T-helper 9 cell (primary cell): Measurements from ENCODE around the gene EGFL7.

Source experiments
- DNase-seq: peaks from one replicate; pipeline ENCODE4 v3.0.0-alpha.2; 2020

Gene EGFL7

GRCh38 chr9:136661641-136662325, 933 bp upstream of the EGFL7 start:
- DNase-seq, result no peak

GRCh38 chr9:136662326-136662655, 425 bp upstream of the EGFL7 start:
- DNase-seq, result no peak

DNA sequence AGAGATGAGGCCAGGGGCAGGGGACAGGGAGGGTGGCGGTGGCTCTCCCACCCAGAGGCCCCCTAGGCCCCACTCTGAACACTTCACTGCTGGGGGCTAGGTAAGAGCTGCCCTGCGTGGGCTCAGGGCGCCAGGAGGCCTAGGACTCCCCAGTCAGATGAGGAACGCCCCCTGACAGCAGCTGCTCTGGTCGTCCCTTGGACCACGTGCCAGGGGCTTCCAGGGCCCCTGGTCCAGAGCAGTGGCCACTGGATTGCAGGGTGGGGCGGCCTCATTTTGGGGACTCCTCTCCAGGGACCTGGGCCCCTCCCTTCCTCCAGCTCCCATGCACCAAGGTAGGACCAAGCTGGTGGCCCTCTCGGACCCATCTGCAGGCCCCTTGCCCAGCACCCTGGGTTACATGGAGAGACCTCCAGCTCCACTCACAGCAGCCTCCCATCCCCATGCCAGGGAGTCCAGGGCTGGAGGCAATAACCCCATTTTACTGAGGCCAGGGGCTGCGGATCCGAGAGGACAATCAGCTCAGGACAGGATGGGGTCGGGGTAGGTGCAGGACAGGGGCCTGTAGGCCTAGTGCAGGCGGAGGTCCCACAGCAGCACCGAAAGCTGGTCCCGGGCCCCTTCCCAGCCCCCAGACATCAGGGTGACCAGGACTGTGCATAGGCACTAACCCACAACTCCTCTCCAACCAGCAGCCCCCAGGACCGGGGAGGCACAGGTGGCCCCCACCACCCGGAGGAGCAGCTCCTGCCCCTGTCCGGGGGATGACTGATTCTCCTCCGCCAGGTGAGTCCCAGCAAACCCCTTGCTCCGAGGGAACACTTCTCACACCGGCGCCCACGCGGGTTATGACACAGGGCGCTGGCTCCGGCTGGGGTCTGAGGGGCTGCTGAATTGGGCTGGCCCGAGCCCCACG, 1.5 kb downstream of the EGFL7 start:
- DNase-seq, result no peak

- no peak for DNase-seq
These were observed 2.5 kb downstream of the EGFL7 start for GRCh38 chr9:136665111-136665703.

DNA sequence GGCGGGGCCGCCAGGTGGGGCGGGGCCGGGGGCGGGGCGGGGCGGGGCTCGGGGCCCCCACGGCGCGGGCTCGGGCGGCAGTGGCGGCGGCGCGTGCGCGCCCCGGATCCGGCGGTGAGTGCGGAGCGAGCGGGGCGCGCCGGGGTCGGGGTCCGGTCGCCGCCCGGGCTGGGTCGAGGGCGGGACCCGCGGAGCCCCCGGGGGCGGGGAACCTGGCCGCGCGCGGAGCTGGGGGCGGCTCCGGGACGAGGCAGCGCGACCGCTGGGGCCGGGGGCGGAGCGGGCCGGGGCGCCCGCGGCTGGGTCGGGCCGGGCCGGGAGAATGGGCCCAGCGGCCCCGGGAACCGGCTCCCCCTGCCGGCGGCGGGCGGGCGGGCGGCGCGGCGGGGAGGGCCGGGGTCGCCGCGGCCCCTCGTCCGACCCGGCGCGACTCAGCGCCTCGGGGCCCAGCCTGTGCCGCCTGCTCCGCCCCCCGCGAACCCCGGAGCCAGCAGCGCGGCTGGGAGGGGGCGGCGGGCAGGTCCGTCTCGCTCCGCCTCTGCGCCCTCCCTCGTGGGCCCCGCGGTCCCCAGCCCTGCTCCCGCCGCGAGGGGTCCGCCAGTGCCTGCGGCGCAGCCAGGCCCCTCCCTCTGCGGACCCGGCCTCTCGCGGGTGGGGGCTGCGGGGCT, 3.1 kb downstream of the EGFL7 start:
- no peak for DNase-seq

GRCh38 chr9:136666372-136667213, 3.9 kb downstream of the EGFL7 start:
- DNase-seq, result no peak

- no peak for DNase-seq
These were observed 4.7 kb downstream of the EGFL7 start for GRCh38 chr9:136667214-136667939.

DNA sequence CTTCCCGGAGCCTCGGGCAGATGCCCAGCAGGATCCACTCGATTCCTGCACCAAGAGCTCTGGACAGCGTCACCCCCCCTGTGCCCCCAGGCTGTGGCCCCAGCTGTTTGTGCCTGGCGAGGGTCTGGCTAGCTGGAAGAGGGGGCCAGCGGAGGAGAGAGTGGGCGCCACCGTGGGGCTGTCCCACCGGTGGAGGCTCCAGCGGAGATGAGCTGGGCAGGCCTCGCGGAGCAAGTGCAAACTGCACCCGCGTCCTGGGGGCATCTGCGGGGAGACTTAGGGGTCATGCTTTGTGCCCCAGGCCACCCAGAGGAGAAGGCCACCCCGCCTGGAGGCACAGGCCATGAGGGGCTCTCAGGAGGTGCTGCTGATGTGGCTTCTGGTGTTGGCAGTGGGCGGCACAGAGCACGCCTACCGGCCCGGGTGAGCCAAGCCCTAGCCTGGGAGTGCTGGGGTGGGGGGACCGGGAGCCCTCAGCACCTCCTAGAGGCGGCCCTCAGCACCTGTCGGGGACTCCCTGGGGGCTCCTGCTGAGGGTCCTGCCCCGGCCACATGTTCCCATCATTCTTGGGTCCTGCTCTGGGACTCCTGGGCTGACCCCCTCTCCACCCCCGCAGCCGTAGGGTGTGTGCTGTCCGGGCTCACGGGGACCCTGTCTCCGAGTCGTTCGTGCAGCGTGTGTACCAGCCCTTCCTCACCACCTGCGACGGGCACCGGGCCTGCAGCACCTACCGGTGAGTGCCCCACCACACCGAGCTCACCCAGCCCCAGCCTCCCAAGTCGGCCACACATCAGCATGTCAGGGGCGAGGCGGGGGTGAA, 5.4 kb downstream of the EGFL7 start:
- DNase-seq, result no peak

DNA sequence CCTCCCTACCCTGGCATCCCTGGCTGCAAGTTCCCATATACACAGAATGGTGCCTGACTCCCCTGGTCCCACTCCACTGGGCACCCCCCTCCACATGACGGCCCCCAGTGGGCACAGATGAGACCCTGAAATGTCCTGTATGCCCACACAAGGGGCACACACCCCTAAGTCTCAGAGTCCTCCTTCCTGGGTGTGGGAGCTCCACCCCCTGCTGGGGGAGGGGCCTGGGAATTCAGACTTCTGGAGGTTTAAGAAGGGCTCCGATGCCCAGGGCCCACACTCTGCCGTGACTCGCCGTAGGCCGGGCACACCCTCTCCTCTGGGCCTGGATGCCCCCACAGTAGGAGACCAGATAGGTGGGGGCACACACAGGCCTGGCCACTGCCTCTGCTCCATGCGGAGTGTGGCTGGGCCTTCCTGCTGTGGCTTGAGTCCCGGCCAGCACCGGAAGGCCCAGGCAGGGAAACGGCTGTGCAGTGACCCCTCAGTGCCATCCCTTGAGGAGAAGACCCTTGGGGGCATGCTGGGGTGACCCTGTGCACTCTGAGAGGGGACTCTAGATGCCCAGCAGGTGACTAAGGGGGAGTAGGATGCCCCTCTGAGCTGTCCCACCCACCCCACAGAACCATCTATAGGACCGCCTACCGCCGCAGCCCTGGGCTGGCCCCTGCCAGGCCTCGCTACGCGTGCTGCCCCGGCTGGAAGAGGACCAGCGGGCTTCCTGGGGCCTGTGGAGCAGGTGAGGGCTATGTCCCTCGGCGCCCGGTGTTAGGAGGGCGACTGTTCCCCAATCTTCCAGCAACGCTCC, 6.5 kb downstream of the EGFL7 start:
- DNase-seq, result no peak

GRCh38 chr9:136669791-136670464, 7.2 kb downstream of the EGFL7 start:
- no peak for DNase-seq

DNA sequence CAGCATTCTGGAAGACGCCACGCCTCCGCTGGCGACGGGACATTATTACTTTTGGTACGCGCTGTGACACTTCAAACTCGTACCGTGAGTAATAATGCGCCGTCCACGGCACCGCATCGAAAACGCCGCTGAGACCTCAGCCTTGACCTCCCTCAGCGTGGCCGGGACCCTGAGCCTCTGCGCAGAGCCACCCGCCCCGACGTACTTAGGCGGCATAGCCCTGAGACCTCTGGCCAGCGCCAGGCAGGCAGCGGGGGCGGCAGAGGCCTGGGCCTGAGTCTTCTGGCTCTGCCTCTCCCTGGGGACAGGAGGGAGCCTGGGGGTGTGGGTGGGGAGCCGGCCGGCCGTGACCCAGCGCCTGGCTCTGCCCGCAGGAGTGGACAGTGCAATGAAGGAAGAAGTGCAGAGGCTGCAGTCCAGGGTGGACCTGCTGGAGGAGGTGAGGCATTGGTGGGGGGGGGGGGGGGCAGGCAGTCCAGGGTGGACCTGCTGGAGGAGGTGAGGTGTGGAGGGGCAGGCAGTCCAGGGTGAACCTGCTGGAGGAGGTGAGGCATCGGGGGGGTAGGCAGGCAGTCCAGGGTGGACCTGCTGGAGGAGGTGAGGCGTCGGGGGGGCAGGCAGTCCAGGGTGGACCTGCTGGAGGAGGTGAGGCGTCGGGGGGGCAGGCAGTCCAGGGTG, 8.0 kb downstream of the EGFL7 start:
- DNase-seq, result no peak

- DNase-seq, result no peak
These were observed 8.5 kb downstream of the EGFL7 start for GRCh38 chr9:136671254-136671614.

- peak; percentile 37 for DNase-seq
These were observed 9.1 kb downstream of the EGFL7 start for GRCh38 chr9:136671646-136672430.

DNA sequence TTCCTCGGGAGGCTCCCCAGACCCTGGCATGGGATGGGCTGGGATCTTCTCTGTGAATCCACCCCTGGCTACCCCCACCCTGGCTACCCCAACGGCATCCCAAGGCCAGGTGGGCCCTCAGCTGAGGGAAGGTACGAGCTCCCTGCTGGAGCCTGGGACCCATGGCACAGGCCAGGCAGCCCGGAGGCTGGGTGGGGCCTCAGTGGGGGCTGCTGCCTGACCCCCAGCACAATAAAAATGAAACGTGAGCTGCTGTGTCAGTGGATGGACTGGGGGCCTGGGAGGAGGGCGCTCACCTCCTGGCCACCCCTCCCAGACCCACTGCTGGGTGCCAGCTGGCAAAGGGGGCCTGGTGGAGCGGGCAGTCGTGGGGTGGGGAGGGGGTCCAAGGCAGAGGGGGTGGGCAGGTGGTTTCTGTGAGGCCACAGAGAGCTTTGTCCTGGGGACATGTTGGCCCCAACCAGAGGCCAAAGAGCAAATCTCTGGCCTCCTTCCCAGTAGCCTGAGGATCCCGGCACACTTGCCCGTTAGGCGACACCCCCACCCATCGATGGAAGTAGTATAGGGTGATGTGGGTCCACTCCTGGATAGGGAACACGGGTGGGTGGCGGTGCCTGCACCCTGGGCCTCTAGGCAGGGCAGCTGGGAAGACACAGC, 9.8 kb downstream of the EGFL7 start:
- no peak for DNase-seq

- no peak for DNase-seq
These were observed 10.6 kb downstream of the EGFL7 start for GRCh38 chr9:136673088-136673974.
